Astrocyte (in vitro differentiated cells and primary cell): Measurements from ENCODE around the gene FGF1. TPM values are rescaled to one million over a fixed set of nuclear protein-coding genes. Genes with fewer than 3 reads are reported as not detected.

Source experiments
- DNase-seq: peaks from one replicate; pipeline ENCODE4 v3.0.0-alpha.2; 2010; ENCODE audit warnings: low read depth
- FAIRE-seq: peaks from 2 replicates; lab custom pipeline; 2011; peaks lifted over from hg19 to GRCh38; lab: Jason Lieb, UNC
- H2AFZ ChIP-seq: 2 replicates; pipeline ENCODE4 v1.6.0; 2012; ENCODE audit warnings: low read depth, low read length, inconsistent platforms
- H3K27ac ChIP-seq: 2 replicates; pipeline ENCODE4 v1.5.1; 2011; ENCODE audit warnings: low read depth, low read length, inconsistent platforms
- H3K27me3 ChIP-seq: 2 replicates; pipeline ENCODE4 v1.6.0; 2011; ENCODE audit warnings: low read length, inconsistent platforms; ENCODE audit not compliant: insufficient read depth
- H3K36me3 ChIP-seq: 2 replicates; pipeline ENCODE4 v1.5.1; 2011; ENCODE audit warnings: low read length, inconsistent platforms; ENCODE audit not compliant: insufficient read depth
- H3K4me1 ChIP-seq: 2 replicates; pipeline ENCODE4 v1.5.1; 2011; ENCODE audit warnings: low read length, inconsistent platforms; ENCODE audit not compliant: insufficient read depth
- H3K4me2 ChIP-seq: 2 replicates; pipeline ENCODE4 v1.6.0; 2012; ENCODE audit warnings: low read length, inconsistent platforms
- H3K4me3 ChIP-seq: 2 replicates; pipeline ENCODE4 v1.5.1; 2011; ENCODE audit warnings: low read depth, mild to moderate bottlenecking, low read length, inconsistent platforms; ENCODE audit not compliant: insufficient read depth
- H3K79me2 ChIP-seq: 2 replicates; pipeline ENCODE4 v1.6.0; 2012; ENCODE audit warnings: mild to moderate bottlenecking, low read length, inconsistent platforms; ENCODE audit not compliant: insufficient read depth
- H3K9ac ChIP-seq: 2 replicates; pipeline ENCODE4 v1.6.0; 2012; ENCODE audit warnings: mild to moderate bottlenecking, low read length, inconsistent platforms
- H3K9me3 ChIP-seq: 2 replicates; pipeline ENCODE4 v1.5.1; 2012; ENCODE audit warnings: low read depth, mild to moderate bottlenecking, low read length, inconsistent platforms; ENCODE audit not compliant: insufficient read depth
- H4K20me1 ChIP-seq: 2 replicates; pipeline ENCODE4 v1.6.0; 2012; ENCODE audit warnings: low read length, inconsistent platforms; ENCODE audit not compliant: insufficient read depth
- H3K27ac Mint-ChIP-seq: one replicate; pipeline ENCODE4 v1.8.0; 2021; ENCODE audit warnings: mild to moderate bottlenecking, mixed read lengths; ENCODE audit not compliant: unreplicated experiment
- H3K27me3 Mint-ChIP-seq: one replicate; pipeline ENCODE4 v1.8.0; 2021; ENCODE audit warnings: low read depth, mixed read lengths; ENCODE audit not compliant: unreplicated experiment
- H3K36me3 Mint-ChIP-seq: one replicate; pipeline ENCODE4 v1.8.0; 2021; ENCODE audit warnings: low read depth, mixed read lengths; ENCODE audit not compliant: unreplicated experiment
- H3K4me1 Mint-ChIP-seq: one replicate; pipeline ENCODE4 v1.8.0; 2021; ENCODE audit warnings: low read depth, mixed read lengths; ENCODE audit not compliant: unreplicated experiment
- H3K4me3 Mint-ChIP-seq: one replicate; pipeline ENCODE4 v1.8.0; 2021; ENCODE audit warnings: mild to moderate bottlenecking, moderate library complexity, mixed read lengths; ENCODE audit not compliant: unreplicated experiment
- H3K9me3 Mint-ChIP-seq: one replicate; pipeline ENCODE4 v1.8.0; 2021; ENCODE audit warnings: mild to moderate bottlenecking, mixed read lengths; ENCODE audit not compliant: unreplicated experiment
- CTCF ChIP-seq: IDR thresholded peaks from 2 replicates; pipeline ENCODE4 v1.5.1; 2011; ENCODE audit warnings: low read depth, mild to moderate bottlenecking, inconsistent platforms, low read length, moderate library complexity; ENCODE audit not compliant: insufficient read depth
- EZH2 ChIP-seq: IDR thresholded peaks from 2 replicates; pipeline ENCODE4 v1.6.1; 2012; ENCODE audit warnings: mild to moderate bottlenecking, low read length, inconsistent platforms; ENCODE audit not compliant: insufficient read depth
- total RNA-seq: library from RNA; stranded (reverse); gene quantifications from 2 replicates; pipeline ENCODE4 v1.2.1, GENCODE V29; 2021

FGF1 gene
- total RNA-seq, 1 donor from 2014 or later: 70.9 TPM

GRCh38 chr5:142611154-142611553 lies 74.7 kb downstream of the FGF1 start:
- H3K9ac ChIP-seq: no peak overlapping the region

GRCh38 chr5:142610176-142611001 lies 75.5 kb downstream of the FGF1 start:
- no peak overlapping the region for H3K27ac Mint-ChIP-seq
- Histone ChIP-seq H2AFZ (no peak overlapping the region), H3K27ac (no peak overlapping the region), H3K9ac (no peak overlapping the region), H3K36me3 (no peaks in the 10 kb centered on the region), H3K79me2 (no peaks in the 10 kb centered on the region), H3K4me1 (no peaks in the 10 kb centered on the region), H4K20me1 (no peaks in the 10 kb centered on the region), H3K27me3 (no peaks in the 10 kb centered on the region), H3K9me3 (no peaks in the 10 kb centered on the region), H3K4me2 (no peak overlapping the region), H3K4me3 (no peak overlapping the region)
- TF ChIP-seq EZH2 (no peak), CTCF (no peak)
- peaks cover 2% of the 10 kb centered on the region for H3K36me3 Mint-ChIP-seq
- DNase-seq (no peak), FAIRE-seq (no peak)
- no peaks in the 10 kb centered on the region for H3K9me3 Mint-ChIP-seq
- no peak overlapping the region for H3K4me3 Mint-ChIP-seq
- peaks cover 12% of the 10 kb centered on the region for H3K4me1 Mint-ChIP-seq
- H3K27me3 Mint-ChIP-seq: no peaks in the 10 kb centered on the region

More at GRCh38 chr5:142611154-142611553, 74.7 kb downstream of the FGF1 start:
- Histone ChIP-seq H3K79me2 (no peaks in the 10 kb centered on the region), H3K4me3 (no peak overlapping the region), H3K27me3 (no peaks in the 10 kb centered on the region), H3K36me3 (no peaks in the 10 kb centered on the region), H3K27ac (no peak overlapping the region), H3K9me3 (no peaks in the 10 kb centered on the region), H3K4me1 (no peaks in the 10 kb centered on the region), H2AFZ (no peak overlapping the region), H3K4me2 (no peak overlapping the region), H4K20me1 (no peaks in the 10 kb centered on the region)
- FAIRE-seq (no peak), DNase-seq (peak; percentile 35)
- Mint-ChIP-seq H3K4me3 (no peak overlapping the region), H3K27me3 (no peaks in the 10 kb centered on the region), H3K9me3 (no peaks in the 10 kb centered on the region), H3K4me1 (peaks cover 5% of the 10 kb centered on the region), H3K36me3 (peaks cover 1% of the 10 kb centered on the region), H3K27ac (no peak overlapping the region)
- TF ChIP-seq CTCF (peak; percentile 97), EZH2 (no peak)

- TF ChIP-seq EZH2: no peak
- no peak for TF ChIP-seq CTCF
- no peaks in the 10 kb centered on the region for H3K27me3 ChIP-seq
- H3K4me1 ChIP-seq: no peaks in the 10 kb centered on the region
- H2AFZ ChIP-seq: no peak overlapping the region
- Mint-ChIP-seq H3K9me3 (no peaks in the 10 kb centered on the region), H3K27ac (no peak overlapping the region), H3K4me1 (peaks cover 8% of the 10 kb centered on the region), H3K36me3 (peaks cover 10% of the 10 kb centered on the region), H3K4me3 (no peak overlapping the region), H3K27me3 (no peaks in the 10 kb centered on the region)
- no peaks in the 10 kb centered on the region for H4K20me1 ChIP-seq
- no peaks in the 10 kb centered on the region for H3K36me3 ChIP-seq
- no peaks in the 10 kb centered on the region for H3K79me2 ChIP-seq
- H3K4me2 ChIP-seq: no peak overlapping the region
- FAIRE-seq: no peak
- no peaks in the 10 kb centered on the region for H3K9me3 ChIP-seq
- no peak for DNase-seq
- no peak overlapping the region for H3K9ac ChIP-seq
- no peak overlapping the region for H3K27ac ChIP-seq
- no peak overlapping the region for H3K4me3 ChIP-seq
Measured at GRCh38 chr5:142609142-142609541, 76.7 kb downstream of the FGF1 start.
